ENCODE results near the gene CYB561D2. TPM values are rescaled to one million over a fixed set of nuclear protein-coding genes. Genes with fewer than 3 reads are reported as not detected.

CYB561D2 gene
- total and polyA plus RNA-seq, 9 of the 15 experiments (the other 6 are each of a cell fraction or from before 2014, with no cell fraction given): 4.2 to 16.6 (median 9.4) TPM

DNA sequence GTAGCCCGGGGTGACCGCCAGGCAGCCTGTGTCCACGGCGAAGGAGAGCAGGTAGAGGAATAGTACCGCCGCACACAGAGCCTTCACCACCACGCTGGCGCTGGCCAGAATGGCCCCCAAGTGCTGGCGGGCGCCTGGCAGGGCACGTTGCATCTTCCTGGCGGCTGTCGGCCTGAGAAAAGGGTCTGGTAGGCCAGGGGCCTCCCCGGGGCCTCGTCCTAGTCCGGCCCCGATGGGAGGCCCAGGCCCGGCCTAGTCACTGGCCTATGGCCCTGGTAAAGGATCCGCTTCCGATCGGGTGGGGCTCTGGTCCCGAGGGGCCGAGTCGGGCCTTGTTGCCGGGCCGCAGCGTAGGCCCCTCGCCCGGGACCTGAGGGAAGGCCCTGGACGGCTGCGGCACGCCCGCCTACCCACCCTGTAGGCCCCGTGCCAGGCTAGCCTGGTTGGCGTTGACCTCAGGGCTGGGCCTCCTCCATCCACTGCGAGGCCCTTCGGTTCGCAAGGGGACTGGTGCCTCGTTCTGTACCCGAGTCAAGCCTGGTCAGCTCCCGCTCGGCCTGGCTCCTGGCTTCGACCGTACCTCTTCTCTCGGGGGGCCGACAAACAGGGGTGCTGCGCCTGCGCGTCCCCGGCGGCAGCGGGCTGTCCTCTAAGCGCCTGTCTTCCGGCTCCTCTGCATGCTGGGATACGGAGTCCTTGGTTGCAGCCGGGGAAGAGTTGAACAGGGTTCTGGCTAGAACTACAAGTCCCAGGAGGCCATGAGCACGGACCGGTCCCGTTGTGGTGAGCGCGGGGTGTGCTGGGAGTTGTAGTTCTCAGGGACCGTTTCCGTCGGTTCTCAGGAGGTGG lies 8.5 kb downstream of the CYB561D2 start, which contains the start of gene TMEM115 (continued):
- TF ChIP-seq NONO (IDR thresholded peaks at IDR 0.05; ENCODE audit: low read depth in 2 of 2, low read length in 1 of 2): no peak
- TF ChIP-seq, protein P1, sequence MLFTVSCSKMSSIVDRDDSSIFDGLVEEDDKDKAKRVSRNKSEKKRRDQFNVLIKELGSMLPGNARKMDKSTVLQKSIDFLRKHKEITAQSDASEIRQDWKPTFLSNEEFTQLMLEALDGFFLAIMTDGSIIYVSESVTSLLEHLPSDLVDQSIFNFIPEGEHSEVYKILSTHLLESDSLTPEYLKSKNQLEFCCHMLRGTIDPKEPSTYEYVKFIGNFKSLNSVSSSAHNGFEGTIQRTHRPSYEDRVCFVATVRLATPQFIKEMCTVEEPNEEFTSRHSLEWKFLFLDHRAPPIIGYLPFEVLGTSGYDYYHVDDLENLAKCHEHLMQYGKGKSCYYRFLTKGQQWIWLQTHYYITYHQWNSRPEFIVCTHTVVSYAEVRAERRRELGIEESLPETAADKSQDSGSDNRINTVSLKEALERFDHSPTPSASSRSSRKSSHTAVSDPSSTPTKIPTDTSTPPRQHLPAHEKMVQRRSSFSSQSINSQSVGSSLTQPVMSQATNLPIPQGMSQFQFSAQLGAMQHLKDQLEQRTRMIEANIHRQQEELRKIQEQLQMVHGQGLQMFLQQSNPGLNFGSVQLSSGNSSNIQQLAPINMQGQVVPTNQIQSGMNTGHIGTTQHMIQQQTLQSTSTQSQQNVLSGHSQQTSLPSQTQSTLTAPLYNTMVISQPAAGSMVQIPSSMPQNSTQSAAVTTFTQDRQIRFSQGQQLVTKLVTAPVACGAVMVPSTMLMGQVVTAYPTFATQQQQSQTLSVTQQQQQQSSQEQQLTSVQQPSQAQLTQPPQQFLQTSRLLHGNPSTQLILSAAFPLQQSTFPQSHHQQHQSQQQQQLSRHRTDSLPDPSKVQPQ (CRISPR knock-in tag; IDR thresholded peaks at IDR 0.05; ENCODE audit: borderline replicate concordance): no peak
- no peak for TF ChIP-seq ZNF444 (CRISPR knock-in tag; IDR thresholded peaks at IDR 0.05)
- no peak for TF ChIP-seq FOXA3 (CRISPR knock-in tag; conservative IDR thresholded peaks at IDR 0.05 in 1 of 2, IDR thresholded peaks at IDR 0.05 in 1 of 2)
- no peak for TF ChIP-seq SRSF7 (optimal IDR thresholded peaks at IDR 0.05; ENCODE audit: low read depth, low read length)
- TF ChIP-seq HDAC6 (IDR thresholded peaks at IDR 0.05; ENCODE audit: low read depth, low read length): no peak
- TF ChIP-seq JUNB (CRISPR knock-in tag; conservative IDR thresholded peaks at IDR 0.05): no peak
- TF ChIP-seq ZC3H8 (IDR thresholded peaks at IDR 0.05): no peak
- TF ChIP-seq MECOM (CRISPR knock-in tag; IDR thresholded peaks at IDR 0.05): no peak
- peak; percentile 77; the same call in 1 of the 2 replicates for TF ChIP-seq ESRRA (IDR thresholded peaks at IDR 0.05; ENCODE audit: borderline replicate concordance, low read depth)
- TF ChIP-seq, protein P2, sequence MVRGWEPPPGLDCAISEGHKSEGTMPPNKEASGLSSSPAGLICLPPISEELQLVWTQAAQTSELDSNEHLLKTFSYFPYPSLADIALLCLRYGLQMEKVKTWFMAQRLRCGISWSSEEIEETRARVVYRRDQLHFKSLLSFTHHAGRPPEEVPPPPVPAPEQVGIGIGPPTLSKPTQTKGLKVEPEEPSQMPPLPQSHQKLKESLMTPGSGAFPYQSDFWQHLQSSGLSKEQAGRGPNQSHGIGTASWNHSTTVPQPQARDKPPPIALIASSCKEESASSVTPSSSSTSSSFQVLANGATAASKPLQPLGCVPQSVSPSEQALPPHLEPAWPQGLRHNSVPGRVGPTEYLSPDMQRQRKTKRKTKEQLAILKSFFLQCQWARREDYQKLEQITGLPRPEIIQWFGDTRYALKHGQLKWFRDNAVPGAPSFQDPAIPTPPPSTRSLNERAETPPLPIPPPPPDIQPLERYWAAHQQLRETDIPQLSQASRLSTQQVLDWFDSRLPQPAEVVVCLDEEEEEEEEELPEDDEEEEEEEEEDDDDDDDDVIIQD (CRISPR knock-in tag; IDR thresholded peaks at IDR 0.05): no peak
- no peak for TF ChIP-seq NFRKB (IDR thresholded peaks at IDR 0.05; ENCODE audit: low read depth)
- no peak for TF ChIP-seq ZNF764 (CRISPR knock-in tag; IDR thresholded peaks at IDR 0.05; ENCODE audit: low read depth)
- TF ChIP-seq TEAD1 (CRISPR knock-in tag; IDR thresholded peaks at IDR 0.05): peak in 1 of 2 experiments; percentile 72; a peak in 1 of 4 replicates
- no peak for TF ChIP-seq TAF9B (IDR thresholded peaks at IDR 0.05; ENCODE audit: partially characterized antibody)
- TF ChIP-seq SMARCB1 (IDR thresholded peaks at IDR 0.05; ENCODE audit: insufficient read length, low read depth): no peak
- TF ChIP-seq GABPA (tag; conservative IDR thresholded peaks at IDR 0.05; ENCODE audit: low read depth): peak; percentile 93
- no peak for TF ChIP-seq FOXJ3 (CRISPR knock-in tag; IDR thresholded peaks at IDR 0.05)
- peak; percentile 60; the same call in 1 of the 2 replicates for TF ChIP-seq CBFB (CRISPR knock-in tag; IDR thresholded peaks at IDR 0.05)
- TF ChIP-seq PML (IDR thresholded peaks at IDR 0.05; ENCODE audit: low read length): no peak
- TF ChIP-seq SMC3 (conservative IDR thresholded peaks at IDR 0.05; ENCODE audit: insufficient read depth, low read depth, low read length): no peak
